Spleen (tissue), 11 donors: ENCODE results near the gene PBX1. TPM values are rescaled to one million over a fixed set of nuclear protein-coding genes. Genes with fewer than 3 reads are reported as not detected.

Source experiments
- DNase-seq: peaks from one replicate; pipeline ENCODE4 v3.0.0-alpha.2; 2020
- H3K27ac ChIP-seq, 8 donors: fragments of 200-600 bp; sonication (generic) in 7 of 8; 1 replicate in 4 of 8; 2 replicates in 4 of 8; pipeline versions ENCODE4 v1.5.0 to v1.8.0; 2016 to 2021; ENCODE audit warnings: inconsistent platforms in 4 of 8, mild to moderate bottlenecking in 4 of 8, moderate library complexity in 1 of 8
- H3K27me3 ChIP-seq, 7 donors: fragments of 200-600 bp; sonication (generic) in 6 of 7; replicated peaks in 1 of 7; 1 replicate in 4 of 7; 2 replicates in 3 of 7; pipeline versions ENCODE4 v1.5.0 to v1.8.0; 2016 to 2021; ENCODE audit warnings: inconsistent platforms in 3 of 7, mild to moderate bottlenecking in 1 of 7
- H3K36me3 ChIP-seq, 6 donors: fragments of 200-600 bp; sonication (generic) in 5 of 6; 1 replicate in 4 of 6; 2 replicates in 2 of 6; pipeline versions ENCODE4 v1.5.0 to v1.8.0; 2016 to 2021; ENCODE audit warnings: inconsistent platforms in 2 of 6
- H3K4me1 ChIP-seq, 6 donors: fragments of 200-600 bp; sonication (generic) in 5 of 6; 1 replicate in 3 of 6; 2 replicates in 3 of 6; pipeline versions ENCODE4 v1.5.0 to v1.8.0; 2016 to 2021; ENCODE audit warnings: inconsistent platforms in 3 of 6
- H3K4me3 ChIP-seq, 8 donors: fragments of 200-600 bp; sonication (generic) in 7 of 8; 1 replicate in 4 of 8; 2 replicates in 4 of 8; pipeline versions ENCODE4 v1.5.0 to v1.8.0; 2016 to 2021; ENCODE audit warnings: inconsistent platforms in 4 of 8, mild to moderate bottlenecking in 4 of 8, moderate library complexity in 2 of 8
- H3K9me3 ChIP-seq, 8 donors: fragments of 200-600 bp; sonication (generic) in 7 of 8; 1 replicate in 4 of 8; 2 replicates in 4 of 8; pipeline versions ENCODE4 v1.5.0 to v1.8.0; 2016 to 2021; ENCODE audit warnings: inconsistent platforms in 4 of 8
- POLR2A ChIP-seq, 3 donors: fragments of 450-650 bp; IDR thresholded peaks; one replicate each; pipeline ENCODE4 v1.5.1; 2017; ENCODE audit warnings: antibody characterized with exemption in 3 of 3, mild to moderate bottlenecking in 1 of 3
- POLR2AphosphoS5 ChIP-seq, 3 donors: sonication (generic); formaldehyde crosslinking; IDR thresholded peaks; one replicate each; pipeline ENCODE4 v1.5.1; 2017; ENCODE audit warnings: antibody characterized with exemption in 3 of 3
- WGBS, 5 donors: extraction: QIAGEN DNeasy Blood & Tissue Kit in 3 of 5; methylation state at CpG; one replicate each; pipeline versions ENCODE4 v1.1.5 to v1.1.7; 2013 to 2018; 5-methylcytosine and 5-hydroxymethylcytosine counted together
- intact Hi-C: fragments of 100-400 bp; cut with DNase I; formaldehyde crosslinking; loops from one replicate; pipeline ENCODE4 v1.15.0; 2023; ENCODE audit warnings: low total_unique reads
- polyA plus RNA-seq, 3 donors: library from polyadenylated mRNA; stranded (reverse); fragments of 200-250 nt; gene quantifications; one replicate each; pipeline ENCODE4 v1.2.1, GENCODE V29; 2013
- total RNA-seq, 7 donors: library from RNA; depleted of rRNA in 3 of 7; stranded (reverse); fragments of >200 nt in 3 of 7; fragmentation: NEBNext Ultra II Directional in 4 of 7; extraction: Animal tissue kit (Norgen Biotek cat#: 25700) in 4 of 7; gene quantifications; one replicate each; pipeline versions ENCODE4 v1.1.0 to v1.2.1, GENCODE V29; 2016 to 2021
- TF ChIP-seq, protein P1 (sequence below), 11 experiments: fragments of 200-600 bp in 7 of 11; fragments of 450-650 bp in 4 of 11; sonication (generic) in 4 of 11; IDR thresholded peaks in 8 of 11; conservative IDR thresholded peaks in 3 of 11; 1 replicate in 7 of 11; 2 replicates in 4 of 11; pipeline versions ENCODE4 v1.4.0 to v1.8.0; 2016 to 2021; ENCODE audit warnings: antibody characterized with exemption in 11 of 11, inconsistent platforms in 4 of 11, mild to moderate bottlenecking in 1 of 11
- donor health status: healthy with polysubstance abuse.
- donor health status: DM: no; HTN: no; CAD: no; lungs with moderate emphysema.
- donor health status: DM: no; HTN: no; CAD: no.
- donor health status: Bipolar disorder and iron deficiency.
- donor health status: healthy.
- donor health status: DM: no; HTN: no; CAD: no.
- donor health status: DM: yes; HTN: yes; CAD: no.

Gene PBX1
- total and polyA plus RNA-seq, 10 donors: 3.4 to 79.5 (median 31.8) TPM

DNA sequence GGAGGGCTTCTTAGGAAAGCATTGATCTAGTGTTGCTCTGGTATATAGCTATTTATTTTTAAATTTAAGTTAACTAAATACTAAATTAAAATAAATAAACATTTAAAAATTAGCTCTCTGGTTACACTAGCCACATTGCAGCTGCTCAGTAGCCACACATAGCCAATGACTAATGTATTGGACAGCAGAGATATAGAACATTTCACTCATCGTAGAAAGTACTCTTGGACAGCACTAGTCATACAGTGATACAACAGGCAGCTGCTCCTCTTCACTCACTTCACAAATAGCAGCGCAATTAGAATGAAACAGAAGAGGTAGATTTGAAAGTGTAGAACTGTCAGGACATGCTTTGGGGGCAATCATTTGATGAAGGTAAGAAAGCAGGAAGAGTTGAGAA, 245.4 kb downstream of the PBX1 start:
- no peak overlapping the region for H3K4me3 ChIP-seq
- H3K27me3 ChIP-seq: no peaks in the 10 kb centered on the region
- peaks cover 0 to 14% (median 5%) of the 10 kb centered on the region in 6 donors for H3K4me1 ChIP-seq
- H3K9me3 ChIP-seq: no peaks in the 10 kb centered on the region
- peaks cover 0 to 16% (median 0%) of the 10 kb centered on the region in 6 donors for H3K36me3 ChIP-seq
- intact Hi-C loops: loop anchor here (10.0 kb wide), 1 partner anchor 270 kb away; no protein-coding TSS in a partner anchor
- H3K27ac ChIP-seq: no peak overlapping the region
- no peak for DNase-seq
- 76 to 94% (median 89%) methylated on average over 2 of the region's 2 CpGs for WGBS, 5 donors
- TF ChIP-seq, protein P1, sequence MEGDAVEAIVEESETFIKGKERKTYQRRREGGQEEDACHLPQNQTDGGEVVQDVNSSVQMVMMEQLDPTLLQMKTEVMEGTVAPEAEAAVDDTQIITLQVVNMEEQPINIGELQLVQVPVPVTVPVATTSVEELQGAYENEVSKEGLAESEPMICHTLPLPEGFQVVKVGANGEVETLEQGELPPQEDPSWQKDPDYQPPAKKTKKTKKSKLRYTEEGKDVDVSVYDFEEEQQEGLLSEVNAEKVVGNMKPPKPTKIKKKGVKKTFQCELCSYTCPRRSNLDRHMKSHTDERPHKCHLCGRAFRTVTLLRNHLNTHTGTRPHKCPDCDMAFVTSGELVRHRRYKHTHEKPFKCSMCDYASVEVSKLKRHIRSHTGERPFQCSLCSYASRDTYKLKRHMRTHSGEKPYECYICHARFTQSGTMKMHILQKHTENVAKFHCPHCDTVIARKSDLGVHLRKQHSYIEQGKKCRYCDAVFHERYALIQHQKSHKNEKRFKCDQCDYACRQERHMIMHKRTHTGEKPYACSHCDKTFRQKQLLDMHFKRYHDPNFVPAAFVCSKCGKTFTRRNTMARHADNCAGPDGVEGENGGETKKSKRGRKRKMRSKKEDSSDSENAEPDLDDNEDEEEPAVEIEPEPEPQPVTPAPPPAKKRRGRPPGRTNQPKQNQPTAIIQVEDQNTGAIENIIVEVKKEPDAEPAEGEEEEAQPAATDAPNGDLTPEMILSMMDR (IDR thresholded peaks at IDR 0.05 in 8 of 11, conservative IDR thresholded peaks at IDR 0.05 in 3 of 11): no peak
- TF ChIP-seq POLR2AphosphoS5 (IDR thresholded peaks at IDR 0.05): no peak
- TF ChIP-seq POLR2A (IDR thresholded peaks at IDR 0.05): no peak

DNA sequence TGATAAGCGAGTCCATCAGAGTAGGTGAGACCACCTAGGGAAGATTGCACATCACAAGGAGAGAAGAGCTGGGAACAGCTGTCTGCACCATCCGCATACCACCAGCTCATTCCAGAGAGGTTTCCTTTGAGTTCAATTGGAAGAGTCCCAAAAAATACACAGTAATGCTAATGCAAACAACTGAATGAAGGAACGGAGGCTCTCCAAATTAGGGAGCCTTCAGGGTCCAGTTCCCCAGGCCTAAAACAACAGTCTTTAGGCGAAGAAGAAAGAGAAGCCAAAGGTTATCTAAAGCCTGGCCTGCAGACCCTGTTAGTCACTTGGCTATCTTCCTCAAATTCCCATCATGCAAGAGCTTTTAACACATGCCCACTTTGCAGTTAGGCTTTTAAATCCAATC, 246.4 kb downstream of the PBX1 start:
- Histone ChIP-seq H3K4me3 (no peak overlapping the region), H3K27ac (peak overlapping the region in 1 of 8 donors; percentile 20), H3K4me1 (peaks cover 0 to 14% (median 5%) of the 10 kb centered on the region in 6 donors), H3K9me3 (no peaks in the 10 kb centered on the region), H3K36me3 (peaks cover 0 to 8% (median 0%) of the 10 kb centered on the region in 6 donors), H3K27me3 (no peaks in the 10 kb centered on the region)
- 72 to 75% (median 74%) methylated on average over 4 of the region's 4 CpGs for WGBS, 5 donors
- TF ChIP-seq POLR2AphosphoS5 (IDR thresholded peaks at IDR 0.05) (no peak), POLR2A (IDR thresholded peaks at IDR 0.05) (no peak)
- TF ChIP-seq, protein P1 (IDR thresholded peaks at IDR 0.05 in 8 of 11, conservative IDR thresholded peaks at IDR 0.05 in 3 of 11): no peak
- intact Hi-C loops: loop anchor here (10.0 kb wide), 1 partner anchor 269 kb away; no protein-coding TSS in a partner anchor
- DNase-seq: no peak

DNA sequence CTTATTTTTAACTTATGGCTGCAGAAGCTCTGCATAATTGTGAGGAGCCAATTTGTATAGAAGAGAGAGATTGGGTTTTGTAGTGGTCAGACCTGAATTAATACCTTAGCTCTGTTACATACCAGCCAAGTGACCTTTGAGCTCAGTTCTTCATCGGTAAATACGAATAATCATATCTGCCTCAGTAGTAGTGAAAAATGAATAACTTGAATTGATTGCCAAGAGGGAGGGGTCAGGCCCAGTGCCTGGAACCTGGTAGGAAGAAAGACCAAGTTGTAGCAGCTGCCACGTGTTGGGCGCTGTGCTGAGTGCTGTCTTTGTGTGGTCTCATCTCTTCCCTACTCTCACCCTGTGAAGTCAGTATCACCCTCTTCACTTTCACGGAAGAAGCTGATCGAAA, 247.5 kb downstream of the PBX1 start:
- H3K4me3 ChIP-seq: no peak overlapping the region
- peak overlapping the region in 1 of 8 donors; percentile 20 for H3K27ac ChIP-seq
- H3K36me3 ChIP-seq: peaks cover 0 to 8% (median 0%) of the 10 kb centered on the region in 6 donors
- no peak for DNase-seq
- no peaks in the 10 kb centered on the region for H3K9me3 ChIP-seq
- H3K27me3 ChIP-seq: no peaks in the 10 kb centered on the region
- WGBS, 5 donors: 84 to 94% (median 87%) methylated on average over 6 of the region's 6 CpGs
- intact Hi-C loops: loop anchor here (10.0 kb wide), 1 partner anchor 268 kb away; no protein-coding TSS in a partner anchor
- peaks cover 0 to 14% (median 5%) of the 10 kb centered on the region in 6 donors for H3K4me1 ChIP-seq
- TF ChIP-seq POLR2A (IDR thresholded peaks at IDR 0.05): no peak
- TF ChIP-seq POLR2AphosphoS5 (IDR thresholded peaks at IDR 0.05): no peak

DNA sequence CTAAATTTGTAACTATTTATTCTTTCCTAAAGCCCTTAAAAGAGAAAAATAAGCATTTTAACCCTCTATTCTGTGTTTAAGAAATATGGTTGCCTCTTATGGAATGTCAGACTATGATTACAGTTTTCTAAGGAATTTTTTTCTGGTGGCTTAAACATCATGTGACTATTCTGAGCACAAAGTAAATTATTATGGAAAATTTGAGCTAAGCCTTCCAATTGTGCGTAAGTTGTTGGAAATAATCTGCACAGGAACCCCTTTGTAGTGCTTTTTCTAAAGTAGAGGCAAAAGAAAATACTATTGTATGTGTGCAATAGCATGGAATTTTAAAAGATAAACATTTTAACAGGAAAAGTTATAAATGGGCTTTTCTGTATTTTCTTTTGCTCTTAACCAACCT, 254.8 kb downstream of the PBX1 start:
- 66 to 82% (median 80%) methylated on average over 1 of the region's 1 CpG for WGBS, 5 donors
- no peaks in the 10 kb centered on the region for H3K27me3 ChIP-seq
- TF ChIP-seq POLR2A (IDR thresholded peaks at IDR 0.05): no peak
- no peak for TF ChIP-seq POLR2AphosphoS5 (IDR thresholded peaks at IDR 0.05)
- TF ChIP-seq, protein P1 (IDR thresholded peaks at IDR 0.05 in 8 of 11, conservative IDR thresholded peaks at IDR 0.05 in 3 of 11): no peak
- intact Hi-C loops: no loop called here
- no peak for DNase-seq
- no peak overlapping the region for H3K4me3 ChIP-seq
- H3K27ac ChIP-seq: no peak overlapping the region
- no peaks in the 10 kb centered on the region for H3K9me3 ChIP-seq
- no peaks in the 10 kb centered on the region for H3K36me3 ChIP-seq
- peaks cover 0 to 6% (median 0%) of the 10 kb centered on the region in 6 donors for H3K4me1 ChIP-seq
